HG03095 (cell line): ENCODE measurements around the gene DDC.
"Not testable (repeated sequence)": the region's sequence is repeated elsewhere in the genome, so short reads cannot be mapped to it uniquely, and the experiment has no call there.

Experiments used
- ATAC-seq: cut with Tn5 transposase; IDR thresholded peaks from one replicate; pipeline ENCODE4 v1.9.1; 2021; ENCODE audit warnings: moderate library complexity; ENCODE audit not compliant: unreplicated experiment

The DDC gene

DNA sequence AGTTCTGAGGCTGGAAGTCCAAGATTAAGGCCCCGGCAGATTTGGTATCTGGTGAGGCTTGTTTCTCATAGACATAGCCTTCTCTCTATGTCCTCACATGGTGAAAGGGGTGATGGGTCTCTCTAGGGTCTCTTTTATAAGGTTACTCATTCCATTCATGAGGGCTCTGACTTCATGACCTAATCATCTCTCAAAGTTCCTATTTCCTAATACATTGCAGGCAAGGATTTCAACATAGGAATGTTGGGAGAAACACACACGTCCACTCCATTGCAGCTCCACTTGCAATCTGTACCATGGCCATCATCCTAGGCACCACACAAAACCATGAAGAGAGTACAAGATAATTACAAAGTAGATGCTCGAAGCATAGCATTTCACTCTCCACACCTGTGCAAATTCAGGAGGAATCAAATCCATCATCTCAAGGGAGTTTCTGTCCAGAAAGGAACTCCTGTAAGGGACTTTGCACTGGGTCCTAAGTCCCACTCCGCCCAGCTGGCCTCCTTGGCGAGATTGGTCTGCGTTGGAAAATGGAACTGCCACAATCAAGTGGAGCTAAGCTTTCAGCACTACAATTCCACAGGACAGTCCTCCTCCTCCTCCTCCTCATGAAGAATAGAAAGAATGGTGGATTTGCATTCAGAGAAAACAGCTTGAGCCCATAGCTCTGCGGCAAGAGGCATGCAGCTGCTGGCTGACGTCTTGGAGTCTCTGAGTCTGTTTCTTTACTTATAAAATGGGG lies 8.8 kb downstream of the DDC start:
- no peak for ATAC-seq

DNA sequence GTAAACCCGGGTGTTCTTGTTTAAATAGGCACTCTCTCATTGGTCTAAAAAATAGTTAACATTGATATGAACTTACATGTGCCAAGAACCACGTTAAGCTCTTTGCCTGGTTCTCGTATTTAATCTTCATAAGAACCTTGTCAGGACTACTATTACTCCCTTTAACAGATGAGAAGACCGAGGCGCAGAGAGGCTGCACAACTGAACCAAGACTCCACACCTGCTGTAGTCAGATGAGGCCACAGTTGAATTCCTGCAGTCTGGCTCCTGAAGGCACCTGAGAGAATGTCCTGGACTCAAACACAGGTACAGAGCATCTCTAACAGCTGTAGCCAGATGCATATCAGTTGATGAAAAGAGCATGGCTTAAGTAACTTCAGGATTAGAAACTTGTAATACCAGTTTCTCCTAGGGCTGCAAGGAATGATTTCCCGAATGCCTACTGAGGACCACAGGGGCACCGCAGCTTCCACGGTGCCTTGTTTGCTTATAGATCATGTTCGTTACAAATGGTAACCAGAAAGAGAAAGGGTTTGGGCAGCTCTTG lies 9.5 kb downstream of the DDC start:
- no peak for ATAC-seq

DNA sequence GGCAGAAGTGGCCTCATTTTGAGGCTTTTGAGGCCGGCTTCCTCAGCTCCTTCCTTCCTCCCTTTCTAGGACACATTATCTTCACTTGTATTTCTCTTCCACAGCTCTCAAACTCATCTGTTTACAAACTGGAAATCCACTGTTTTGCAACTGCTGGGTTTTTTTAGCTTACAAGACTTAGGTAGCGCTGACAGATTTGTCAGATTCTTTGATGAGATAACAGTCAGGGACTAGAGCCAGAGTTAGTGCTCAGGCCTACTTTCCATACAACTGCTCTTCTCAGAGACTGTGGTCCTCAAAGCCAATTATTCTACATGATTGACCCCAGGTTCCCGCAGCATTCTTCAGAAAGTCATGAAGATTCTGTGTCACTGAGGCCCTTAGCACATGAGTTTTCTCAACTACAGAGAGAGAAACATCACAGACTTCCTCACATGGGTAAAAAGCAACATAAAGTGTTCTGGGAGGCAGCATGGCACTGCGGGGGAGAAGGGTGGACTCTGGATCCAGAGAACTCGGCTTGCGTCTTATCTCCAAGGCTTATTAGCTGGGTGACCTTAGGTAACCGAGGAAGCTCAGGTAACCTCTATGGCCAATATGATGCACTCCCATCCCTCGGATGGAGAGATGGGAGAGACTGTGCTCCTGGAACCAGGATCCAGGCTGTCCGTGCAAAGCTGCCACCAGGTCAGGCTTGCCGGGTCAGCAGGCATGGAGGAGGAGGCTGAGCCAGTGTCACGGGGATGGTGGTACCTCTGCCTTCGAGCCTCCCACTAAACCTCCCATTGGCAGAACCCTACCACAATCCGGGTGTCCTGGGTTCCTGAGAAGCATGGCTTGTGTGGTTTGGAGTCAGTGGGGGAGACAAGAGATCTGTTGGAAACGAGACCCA lies 10.5 kb downstream of the DDC start:
- ATAC-seq, result no peak

DNA sequence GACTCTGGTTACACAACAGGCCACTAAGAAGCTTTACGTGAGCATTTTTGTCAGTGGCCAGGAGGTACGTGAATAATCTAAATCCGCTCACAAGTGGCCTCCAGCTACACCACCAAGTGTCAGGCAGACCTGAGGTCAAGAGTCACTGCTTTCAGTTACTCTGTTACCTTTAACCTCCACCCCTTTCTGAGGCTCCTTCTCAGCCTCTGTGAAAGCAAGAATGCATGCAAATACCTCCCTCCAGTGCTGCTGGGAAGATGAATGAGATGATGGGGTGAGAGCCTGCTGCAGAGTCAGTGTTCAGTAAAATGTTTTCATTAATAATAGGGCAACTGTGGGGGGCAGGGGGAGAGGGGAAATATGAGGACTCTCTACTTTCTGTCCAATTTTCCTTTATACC lies 11.2 kb downstream of the DDC start:
- ATAC-seq, result no peak

DNA sequence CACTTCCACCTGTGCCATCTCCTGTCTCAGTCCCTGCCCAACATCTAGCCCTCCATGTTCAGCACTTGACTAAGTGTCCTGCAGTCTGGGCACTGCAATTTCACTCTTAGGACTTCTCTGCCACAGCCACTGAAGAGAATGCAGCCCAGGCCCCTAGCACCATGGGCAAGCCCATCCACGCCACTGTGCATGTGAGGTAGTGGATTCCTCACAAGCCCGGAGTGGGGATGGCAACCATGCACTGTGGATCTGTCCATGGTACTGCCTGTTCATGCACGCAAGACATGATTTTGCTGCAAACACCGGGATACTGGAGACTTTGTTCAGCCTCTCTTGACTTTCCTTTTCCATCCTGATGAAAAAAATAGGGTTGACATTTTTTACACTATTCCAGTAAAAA lies 12.3 kb downstream of the DDC start:
- ATAC-seq, result no peak

DNA sequence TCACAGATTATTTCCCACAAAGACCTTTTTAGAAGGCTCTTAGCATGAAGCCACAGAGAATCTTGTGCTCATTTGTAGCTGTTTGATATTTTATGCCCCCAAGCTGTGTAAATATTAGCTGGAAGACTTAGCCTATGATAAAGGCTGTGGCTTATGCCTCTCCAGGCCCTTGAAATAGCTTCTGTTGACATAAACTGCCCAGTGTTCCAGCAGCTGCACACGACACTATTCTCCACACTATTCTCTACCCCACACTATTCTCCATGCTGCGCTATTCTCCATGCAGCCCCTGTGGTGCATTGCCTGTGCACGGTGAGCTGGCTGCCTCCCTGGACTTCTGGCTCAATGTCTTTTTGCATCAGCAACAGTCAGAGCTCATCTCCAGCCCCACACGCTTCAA lies 13.1 kb downstream of the DDC start:
- ATAC-seq, result no peak

DNA sequence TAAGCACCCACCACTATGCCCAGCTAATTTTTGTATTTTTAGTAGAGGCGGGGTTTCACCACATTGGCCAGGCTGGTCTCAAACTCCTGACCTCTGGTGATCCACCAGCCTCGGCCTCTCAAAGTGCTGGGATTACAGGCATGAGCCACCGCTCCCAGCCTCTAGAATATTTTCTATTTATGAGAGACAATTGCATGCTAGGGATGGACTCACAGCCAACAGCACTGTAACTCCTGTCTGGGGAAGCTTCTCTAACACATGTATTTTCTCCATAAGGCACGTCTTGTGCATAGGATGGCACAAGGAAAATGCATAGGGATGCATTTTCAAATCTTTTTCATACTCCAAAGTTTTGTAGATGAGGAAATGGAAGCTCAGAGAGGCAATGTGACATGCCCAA lies 19.6 kb downstream of the DDC start:
- not testable (repeated sequence) for ATAC-seq

DNA sequence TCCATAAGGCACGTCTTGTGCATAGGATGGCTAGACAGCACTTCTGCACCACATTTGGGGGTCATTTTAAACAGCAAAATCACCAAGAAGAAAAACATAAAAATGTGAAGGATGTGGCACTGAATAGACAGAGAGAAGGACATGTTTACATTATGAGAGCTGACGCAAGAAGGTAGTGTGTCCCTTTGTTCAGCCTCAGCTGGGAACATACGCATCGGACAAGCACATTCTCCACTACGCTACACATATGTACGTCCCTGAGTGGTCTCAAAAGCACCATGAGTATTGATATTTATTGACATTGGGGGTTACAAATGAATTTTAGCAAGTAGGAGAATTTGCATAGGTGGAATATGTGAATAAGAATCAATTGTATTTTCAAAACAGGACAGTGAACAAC lies 20.2 kb downstream of the DDC start:
- ATAC-seq, result no peak

DNA sequence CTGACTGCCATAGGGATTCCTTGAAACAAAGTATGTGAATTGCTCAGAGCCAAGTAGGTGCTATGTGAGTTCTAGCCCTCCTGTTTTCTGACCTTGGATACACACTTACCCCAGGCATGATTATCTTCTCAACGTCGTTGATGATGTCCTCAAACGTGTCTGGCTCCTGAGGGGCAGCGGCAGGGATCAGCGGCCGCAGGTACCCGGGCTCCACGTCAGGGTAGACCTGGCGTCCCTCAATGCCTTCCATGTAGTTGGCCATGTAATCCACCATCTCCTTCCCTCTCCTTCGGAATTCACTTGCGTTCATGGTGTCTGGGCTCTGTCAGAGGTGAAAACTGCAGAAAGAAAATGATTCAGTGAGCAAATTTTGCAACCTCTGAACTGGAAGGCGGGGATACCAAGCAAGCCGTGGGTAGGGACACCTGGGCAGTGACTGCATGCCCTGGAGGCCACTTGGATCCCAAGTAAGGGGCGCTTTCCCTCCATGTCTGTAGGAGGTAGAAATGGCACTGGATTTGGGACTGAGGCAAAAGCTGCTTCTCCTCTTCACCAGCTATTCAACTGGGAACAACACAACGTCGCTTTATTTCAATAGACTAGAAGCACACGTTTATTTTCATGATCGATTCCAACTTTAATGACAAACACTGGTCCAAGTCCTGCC lies 21.3 kb downstream of the DDC start:
- no peak for ATAC-seq

DNA sequence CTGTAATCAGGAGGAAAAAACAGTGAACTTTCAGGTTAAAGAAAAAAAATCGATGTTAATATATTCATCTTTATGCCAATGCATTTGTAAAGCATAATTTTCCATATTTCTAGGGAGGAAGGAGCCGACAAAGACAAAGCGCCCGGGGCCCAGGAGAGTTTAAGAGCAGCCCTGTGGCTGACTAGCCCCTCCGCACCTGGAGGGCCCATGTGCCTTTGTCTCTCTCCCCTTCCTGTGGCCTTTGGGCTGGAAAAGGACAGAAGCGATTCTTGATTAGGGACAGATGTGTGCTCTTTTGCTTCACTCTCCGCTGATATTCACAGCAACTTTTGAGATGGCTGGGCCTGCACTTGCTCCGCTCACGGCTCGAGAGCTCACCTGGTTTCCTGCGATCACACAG lies 23.1 kb downstream of the DDC start:
- no peak for ATAC-seq

DNA sequence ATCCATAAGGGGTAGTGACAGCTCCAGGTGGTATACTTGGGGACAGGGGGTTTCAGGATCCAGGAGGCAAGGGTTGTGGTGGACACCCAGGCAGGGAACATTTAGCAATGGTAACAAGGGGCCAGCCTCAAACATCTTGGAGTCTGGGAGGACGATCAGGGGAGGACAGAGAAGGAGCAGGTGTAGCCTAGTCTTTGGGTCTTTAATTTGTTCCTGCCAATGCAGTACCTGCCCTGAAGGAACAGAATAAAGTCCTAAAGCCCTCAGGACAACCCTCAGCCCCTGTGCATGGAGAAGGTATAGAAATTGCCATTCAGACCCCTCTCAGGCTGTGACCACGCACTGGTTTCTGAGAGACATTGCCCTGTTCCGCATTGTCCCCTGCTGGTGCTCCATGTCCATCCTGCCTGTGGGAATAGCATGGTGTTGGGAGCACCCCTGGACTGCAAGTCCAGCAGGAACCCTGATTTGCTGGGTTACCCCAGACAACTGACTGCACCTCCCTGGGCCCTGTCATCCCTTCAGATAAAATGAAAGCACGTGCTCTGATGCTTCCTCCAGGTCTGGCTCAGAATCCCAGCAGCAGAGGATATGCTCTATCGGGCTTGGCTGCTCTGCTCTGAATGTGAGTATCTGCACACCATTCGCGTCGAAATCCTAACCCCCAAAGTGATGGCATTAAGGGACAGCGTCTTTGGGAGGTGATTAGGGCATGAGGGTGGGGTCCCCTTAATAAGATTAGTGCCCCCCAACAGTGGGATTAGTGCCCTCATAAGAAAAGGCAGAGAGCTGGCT lies 24.2 kb downstream of the DDC start:
- ATAC-seq, result no peak

DNA sequence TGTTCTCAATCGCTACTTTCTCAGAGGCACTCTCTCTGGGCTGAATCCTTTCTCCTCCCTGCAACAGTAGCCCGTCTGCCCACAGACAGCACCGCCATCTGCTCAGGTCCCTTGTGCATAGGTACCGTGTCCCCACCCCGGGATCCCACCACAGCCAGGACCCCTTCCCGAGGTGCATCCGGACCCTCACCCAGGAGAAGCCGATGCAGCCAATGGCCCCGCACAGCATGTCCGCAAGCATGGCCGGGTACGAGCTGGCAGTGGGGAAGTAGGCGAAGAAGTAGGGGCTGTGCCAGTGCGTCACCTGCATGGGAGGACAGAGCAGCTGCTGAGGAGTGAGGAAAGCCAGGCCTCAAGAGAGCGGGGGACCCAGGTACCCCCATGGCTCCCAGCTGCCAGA lies 25.5 kb downstream of the DDC start:
- no peak for ATAC-seq

DNA sequence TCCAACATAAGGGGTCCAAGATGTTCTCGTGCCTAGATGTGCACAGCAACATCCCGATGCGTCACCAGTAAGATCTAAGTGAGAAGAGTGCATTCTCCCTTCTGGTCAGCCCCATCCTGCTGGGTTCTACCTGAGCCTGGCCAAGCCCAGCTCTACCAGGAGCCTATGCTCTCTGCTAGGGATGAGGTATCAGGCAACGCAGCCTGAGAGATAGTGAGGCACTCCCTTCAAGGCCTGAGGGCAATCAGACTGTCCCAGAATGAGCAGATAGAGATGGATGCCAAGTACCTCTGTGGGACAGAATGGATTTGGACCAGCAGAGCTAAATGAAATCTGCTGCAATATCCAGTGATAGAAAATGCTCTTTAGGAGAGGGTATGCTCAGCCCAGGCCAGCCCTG lies 26.7 kb downstream of the DDC start:
- ATAC-seq, result no peak

DNA sequence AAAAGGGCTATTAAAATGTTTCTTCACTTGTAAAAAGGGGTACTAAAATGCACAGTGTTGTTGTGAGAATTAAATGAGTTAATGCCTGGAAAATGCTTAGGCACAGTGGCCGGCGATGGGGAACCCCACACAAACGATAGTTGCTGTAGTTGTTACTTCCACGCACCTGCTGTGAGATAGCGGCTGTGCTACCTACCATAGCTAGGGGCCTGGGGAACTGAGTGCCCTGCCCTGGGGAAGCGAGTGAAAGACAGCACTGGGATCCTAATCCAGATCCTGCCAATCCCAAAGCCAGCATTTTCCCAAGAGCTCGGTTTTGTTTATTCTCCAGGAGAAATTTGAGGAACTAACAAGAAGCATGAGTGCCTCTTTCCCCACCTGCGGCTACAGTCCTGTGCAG lies 27.8 kb downstream of the DDC start:
- ATAC-seq, result no peak

DNA sequence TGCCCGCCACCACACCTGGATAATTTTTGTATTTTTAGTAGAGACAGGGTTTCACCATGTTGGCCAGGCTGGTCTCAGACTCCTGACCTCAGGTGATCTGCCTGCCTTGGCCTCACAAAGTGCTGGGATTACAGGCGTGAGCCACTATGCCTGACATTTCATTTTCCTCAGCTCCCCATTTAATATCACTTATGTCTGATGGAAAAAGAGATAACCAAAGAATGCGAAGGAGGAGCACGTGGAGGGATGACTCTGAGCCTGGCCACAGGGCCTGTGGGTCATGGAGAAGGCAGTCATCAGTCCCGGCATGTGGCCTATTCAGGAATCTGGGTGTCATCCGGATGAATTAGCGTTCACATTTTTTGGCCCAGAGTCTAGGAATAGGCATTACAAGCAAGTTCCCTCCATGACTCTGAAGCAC lies 29.9 kb downstream of the DDC start:
- not testable (repeated sequence) for ATAC-seq

DNA sequence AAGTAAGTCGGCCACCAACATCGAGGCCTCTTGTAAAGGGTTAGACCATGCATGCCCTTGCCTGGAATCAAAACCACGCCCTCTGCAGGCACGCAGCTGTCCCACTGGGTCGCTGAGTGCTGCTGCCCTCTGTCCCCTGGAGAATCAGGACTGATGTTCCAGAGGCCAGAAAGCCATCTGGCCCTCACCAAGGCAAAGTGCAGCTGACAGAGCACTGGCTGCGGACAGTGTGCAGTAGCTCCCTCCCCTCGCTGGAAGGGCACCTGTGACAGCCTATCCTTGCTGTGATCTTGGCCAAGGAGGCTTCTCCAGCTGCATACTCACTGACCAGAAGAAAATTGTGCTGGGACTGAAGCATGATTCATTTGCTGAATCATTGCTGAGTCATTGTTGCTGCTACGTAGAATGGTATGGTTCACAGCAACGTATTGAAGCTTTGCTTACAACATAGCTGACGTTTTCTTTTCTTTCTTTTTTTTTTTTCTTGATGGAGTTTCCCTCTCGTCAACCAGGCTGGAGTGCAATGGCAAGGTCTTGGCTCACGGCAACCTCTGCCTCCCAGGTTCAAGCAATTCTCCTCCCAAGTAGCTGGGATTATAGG lies 30.4 kb downstream of the DDC start:
- no peak for ATAC-seq

DNA sequence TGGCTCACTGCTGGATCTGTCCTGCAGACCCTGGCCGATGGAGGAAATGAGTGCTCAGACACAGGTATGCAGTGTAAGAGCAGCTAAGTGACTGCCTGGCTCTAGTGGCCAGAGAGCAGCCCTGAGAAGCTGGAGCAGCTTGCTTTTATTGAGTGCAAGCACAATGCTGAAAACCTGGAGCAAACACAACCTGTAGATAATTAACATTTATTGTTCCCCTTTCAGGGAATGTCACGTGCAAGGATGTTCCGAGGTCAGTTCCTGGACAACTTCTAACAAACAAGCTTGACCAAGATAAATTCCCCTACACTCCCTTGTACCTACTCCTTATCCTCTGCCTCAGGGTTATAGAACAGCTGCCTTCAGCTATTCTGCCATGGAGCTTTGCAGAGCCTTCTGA lies 31.3 kb downstream of the DDC start:
- ATAC-seq, result no peak

DNA sequence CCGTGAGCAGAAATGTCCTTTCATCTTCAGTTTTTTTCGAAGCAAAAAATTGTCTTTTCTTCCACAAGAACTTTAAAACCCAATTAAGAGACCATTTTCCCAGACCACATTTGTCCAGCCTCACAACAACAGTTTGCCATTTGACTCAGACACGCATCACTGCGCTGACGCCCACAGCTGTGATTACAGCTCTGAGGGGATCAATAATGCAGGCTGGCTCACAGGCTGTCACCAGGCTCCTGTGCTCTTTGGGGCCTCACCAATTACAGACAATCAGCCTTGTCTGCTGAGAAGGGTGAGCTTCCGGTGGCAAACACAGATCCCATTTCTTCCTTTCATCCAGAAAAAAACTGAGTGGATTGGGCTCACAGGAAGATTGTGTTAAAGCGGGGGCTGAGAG lies 33.3 kb downstream of the DDC start:
- ATAC-seq, result no peak

DNA sequence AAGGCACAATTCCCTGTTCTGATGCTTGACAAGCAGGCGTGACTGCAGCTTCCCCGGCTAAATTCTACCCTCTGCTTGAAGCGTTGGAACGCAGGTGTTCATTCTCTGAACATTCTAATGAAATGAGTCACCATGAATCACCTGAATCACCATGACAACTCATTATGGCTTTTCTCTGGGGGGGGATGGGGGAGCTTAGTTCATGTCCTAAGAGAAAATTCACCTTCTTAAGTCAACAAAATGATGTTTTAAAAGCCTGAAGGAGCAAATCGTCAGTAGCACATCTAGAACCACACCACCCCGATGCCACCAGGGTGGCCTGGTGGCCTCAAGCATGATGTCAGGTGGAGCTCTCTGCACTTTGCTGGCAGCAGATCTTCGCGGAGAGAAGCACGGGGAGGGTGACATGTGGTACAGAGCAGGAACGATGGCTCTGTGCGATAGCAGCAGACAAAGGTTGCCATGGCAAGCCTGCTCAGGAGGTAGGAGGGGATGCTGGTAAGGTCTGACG lies 33.7 kb downstream of the DDC start:
- ATAC-seq, result no peak

DNA sequence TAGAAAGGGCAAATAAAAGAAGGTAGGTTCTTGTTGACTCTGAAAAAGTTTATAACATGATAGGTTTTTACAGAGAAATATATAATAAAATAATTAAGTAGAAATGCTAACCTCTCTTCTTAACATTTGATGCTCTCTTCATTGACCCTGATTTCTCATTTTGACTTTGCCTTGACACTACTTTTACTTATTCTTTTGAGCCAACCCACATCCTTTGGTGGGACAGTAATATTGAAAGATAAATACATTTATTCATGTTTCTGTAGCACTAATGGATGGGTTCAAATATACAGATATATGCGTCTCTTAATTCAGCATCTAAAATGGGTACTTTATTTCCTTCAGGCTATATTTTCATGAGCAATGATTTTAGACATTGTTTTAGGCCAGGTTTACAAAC lies 34.4 kb downstream of the DDC start:
- no peak for ATAC-seq
